ENCODE results near the gene KLK1. TPM values are rescaled to one million over a fixed set of nuclear protein-coding genes. Genes with fewer than 3 reads are reported as not detected.
"Not testable (repeated sequence)": the region's sequence is repeated elsewhere in the genome, so short reads cannot be mapped to it uniquely, and the experiment has no call there.

The KLK1 gene
- total RNA-seq, 4 donors from 2014 or later = 1.0 to 1.4 (median 1.3) TPM; not detected in 1

DNA sequence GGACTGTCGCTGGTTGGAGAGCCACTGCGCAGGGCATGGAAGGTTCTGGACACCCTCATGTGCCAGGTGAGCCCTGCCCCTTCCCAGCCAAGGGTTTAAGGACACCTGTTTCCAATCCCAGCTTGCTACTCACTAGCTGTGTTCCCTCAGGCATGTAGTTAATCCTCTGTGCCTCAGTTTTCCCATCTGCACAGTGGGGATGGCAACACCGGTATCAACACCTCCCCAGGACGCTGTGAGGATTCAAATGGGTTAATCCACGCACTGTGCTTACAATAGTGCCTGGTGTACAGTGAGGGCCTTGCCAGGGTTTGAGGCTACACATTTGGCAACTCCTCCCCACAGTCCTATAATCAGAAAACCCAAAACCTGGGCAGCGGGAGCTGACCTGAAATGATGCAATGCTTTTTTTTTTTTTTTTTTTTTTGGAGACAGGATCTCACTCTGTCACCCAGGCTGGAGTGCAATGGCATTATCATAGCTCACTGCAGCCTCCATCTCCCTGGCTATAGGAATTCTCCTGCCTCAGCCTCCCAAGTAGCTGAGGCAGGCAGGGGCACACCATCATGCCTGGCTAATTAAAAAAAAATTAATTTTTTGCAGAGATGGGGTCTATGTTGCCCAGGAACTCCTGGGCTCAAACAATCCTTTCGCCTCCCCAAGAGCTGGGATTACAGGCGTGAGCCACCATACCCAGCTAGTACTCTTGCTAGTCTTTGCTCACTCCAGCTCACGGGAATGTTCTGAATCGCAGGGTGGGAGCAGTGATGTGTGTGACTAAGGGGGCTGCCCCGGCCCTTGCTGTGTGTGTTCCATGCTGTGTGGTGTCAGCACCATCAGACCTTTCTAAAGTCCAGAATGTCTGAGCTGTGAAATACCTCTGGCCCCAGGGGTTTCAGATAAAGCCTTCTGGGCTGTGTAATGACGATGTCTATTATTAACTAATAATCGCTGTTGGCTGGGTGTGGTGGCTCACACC is 31.0 kb downstream of the KLK1 start:
- DNase-seq (ENCODE audit: low spot score) (no peak), ATAC-seq (ENCODE audit: low FRiP score) (no peak)
- TF ChIP-seq, protein P1, sequence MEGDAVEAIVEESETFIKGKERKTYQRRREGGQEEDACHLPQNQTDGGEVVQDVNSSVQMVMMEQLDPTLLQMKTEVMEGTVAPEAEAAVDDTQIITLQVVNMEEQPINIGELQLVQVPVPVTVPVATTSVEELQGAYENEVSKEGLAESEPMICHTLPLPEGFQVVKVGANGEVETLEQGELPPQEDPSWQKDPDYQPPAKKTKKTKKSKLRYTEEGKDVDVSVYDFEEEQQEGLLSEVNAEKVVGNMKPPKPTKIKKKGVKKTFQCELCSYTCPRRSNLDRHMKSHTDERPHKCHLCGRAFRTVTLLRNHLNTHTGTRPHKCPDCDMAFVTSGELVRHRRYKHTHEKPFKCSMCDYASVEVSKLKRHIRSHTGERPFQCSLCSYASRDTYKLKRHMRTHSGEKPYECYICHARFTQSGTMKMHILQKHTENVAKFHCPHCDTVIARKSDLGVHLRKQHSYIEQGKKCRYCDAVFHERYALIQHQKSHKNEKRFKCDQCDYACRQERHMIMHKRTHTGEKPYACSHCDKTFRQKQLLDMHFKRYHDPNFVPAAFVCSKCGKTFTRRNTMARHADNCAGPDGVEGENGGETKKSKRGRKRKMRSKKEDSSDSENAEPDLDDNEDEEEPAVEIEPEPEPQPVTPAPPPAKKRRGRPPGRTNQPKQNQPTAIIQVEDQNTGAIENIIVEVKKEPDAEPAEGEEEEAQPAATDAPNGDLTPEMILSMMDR (IDR thresholded peaks at IDR 0.05) = no peak

DNA sequence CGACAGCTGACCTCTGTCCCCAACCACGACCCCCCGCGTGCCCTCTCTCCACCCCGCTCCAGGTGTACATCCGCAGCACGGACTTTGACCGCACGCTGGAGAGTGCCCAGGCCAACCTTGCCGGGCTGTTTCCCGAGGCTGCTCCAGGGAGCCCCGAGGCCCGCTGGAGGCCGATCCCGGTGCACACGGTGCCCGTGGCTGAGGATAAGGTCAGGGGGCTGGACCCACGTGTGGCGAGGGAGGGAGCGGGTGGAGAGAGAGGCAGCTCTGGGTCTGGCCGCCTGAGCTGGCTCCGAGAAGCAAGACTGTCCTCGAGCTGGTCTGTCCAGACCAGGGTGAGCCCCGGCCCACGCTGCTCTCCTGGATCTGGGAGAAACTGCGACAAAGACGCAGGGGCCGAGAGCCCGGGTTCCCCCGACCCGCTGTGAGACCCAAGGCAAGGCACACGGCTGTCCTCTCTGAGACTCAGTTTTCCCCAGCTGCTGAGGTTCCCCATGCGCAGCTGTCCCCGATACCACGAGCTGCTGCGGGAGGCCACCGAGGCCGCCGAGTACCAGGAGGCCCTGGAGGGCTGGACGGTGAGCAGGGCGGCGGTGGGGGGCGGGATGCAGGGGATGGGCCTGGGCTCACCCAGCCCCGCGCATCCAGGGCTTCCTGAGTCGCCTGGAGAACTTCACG is 31.9 kb downstream of the KLK1 start:
- DNase-seq (ENCODE audit: low spot score) (no peak), ATAC-seq (ENCODE audit: low FRiP score) (no peak)
- TF ChIP-seq, protein P1 (IDR thresholded peaks at IDR 0.05) = no peak

DNA sequence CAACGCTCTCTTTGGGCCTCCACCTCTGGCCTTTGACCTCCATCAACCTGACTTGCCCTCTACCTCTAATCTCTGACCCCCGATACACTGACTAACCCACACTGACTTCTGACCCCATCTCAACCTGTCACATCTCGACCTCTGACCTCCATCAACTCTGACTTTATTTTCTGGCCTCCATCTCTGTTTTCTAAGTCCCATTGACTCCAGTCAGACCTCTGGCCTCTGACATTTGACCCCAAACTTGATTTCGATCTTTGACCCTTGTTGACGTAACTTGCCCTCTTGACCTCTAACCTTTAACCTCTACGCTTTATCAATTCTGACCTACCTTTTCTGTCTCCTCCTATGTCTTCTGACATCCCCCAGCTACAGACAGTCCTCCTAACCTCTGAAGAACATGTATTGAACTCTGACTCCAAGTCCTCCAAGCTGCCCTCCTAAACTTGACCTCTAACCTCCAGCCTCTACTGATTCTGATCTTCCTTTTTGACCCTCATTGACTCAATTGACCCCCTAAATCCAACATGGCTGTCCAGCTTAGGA is 32.6 kb downstream of the KLK1 start:
- ATAC-seq (ENCODE audit: low FRiP score) = no peak
- DNase-seq (ENCODE audit: low spot score) = no peak
- TF ChIP-seq, protein P1 (IDR thresholded peaks at IDR 0.05) = no peak

DNA sequence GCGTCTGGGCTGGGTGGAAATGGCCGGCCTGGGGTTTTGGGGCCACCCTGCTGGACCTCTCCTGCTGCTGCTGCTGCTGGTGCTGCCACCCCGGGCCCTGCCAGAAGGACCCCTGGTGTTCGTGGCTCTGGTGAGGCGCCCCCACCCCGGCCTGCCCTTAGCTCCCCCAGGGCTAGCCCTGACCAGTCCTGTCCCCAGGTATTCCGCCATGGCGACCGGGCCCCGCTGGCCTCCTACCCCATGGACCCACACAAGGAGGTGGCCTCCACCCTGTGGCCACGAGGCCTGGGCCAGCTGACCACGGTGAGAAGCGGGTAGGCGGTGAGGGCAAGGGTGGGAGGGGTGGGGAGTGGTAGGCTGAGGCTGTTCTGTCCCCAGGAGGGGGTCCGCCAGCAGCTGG is 33.2 kb downstream of the KLK1 start, which contains the start of gene ACP4:
Gene ACP4, plus strand, starts transcription at position 20 of the 400 bp plus-strand sequence. Its CDS starts 0 bp downstream, at position 20.
- ATAC-seq (ENCODE audit: low FRiP score) = no peak
- no peak for DNase-seq (ENCODE audit: low spot score)
- TF ChIP-seq, protein P1 (IDR thresholded peaks at IDR 0.05) = no peak

DNA sequence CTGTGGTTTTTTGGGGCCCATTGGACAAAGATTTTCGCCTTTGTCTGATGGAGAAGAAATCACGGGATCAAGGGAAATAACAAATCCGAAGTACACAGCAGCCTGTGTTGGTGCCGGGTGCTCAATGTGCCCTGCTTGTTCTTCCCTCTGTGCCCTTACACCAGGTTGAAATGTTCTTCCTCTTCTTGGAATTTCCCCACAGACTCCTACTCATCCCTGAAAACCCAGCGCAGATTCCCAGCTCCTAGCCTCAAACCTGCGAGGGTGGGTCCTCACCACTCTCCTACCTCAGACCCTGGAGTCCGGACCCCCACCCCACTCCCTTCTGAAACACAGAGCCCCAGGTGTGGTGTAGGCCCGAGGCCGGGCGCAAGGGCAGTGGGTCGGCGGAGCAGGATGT is 38.3 kb downstream of the KLK1 start:
- ATAC-seq (ENCODE audit: low FRiP score) (no peak), DNase-seq (ENCODE audit: low spot score) (no peak)
- TF ChIP-seq, protein P1 (IDR thresholded peaks at IDR 0.05) = no peak

DNA sequence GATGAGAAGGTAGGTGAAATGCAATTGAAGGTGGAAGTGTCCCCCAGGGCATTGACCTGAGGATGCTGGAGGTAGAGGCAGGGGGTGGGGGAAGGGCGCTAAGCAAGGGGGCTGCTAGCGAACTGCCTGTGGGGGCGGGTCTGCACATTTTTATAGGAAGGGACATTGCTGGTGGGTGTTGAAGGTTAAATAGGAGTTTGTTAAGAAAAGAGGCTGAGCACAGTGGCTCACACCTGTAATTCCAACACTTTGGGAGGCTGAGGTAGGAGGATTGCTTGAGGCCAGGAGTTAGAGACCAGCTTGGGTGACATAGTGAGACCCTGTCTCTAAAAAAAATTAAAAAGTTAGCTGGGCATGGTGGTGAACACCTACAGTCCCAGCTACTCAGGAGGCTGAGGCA is 38.9 kb downstream of the KLK1 start:
- TF ChIP-seq, protein P1 (IDR thresholded peaks at IDR 0.05) = no peak
- DNase-seq (ENCODE audit: low spot score) = no peak
- ATAC-seq (ENCODE audit: low FRiP score) = no peak

DNA sequence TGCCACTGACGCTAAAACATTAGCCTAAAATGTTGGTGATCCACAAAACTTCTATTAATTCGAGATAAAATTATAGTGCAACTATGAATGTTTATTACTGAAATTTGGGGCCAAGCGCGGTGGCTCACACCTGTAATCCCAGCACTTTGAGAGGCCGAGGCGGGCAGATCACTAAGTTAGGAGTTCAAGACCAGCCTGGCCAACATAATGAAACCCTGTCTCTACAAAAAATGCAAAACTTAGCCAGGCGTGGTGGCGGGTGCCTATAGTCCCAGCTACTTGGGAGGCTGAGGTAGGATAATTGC is 39.8 kb downstream of the KLK1 start:
- not testable (repeated sequence) for DNase-seq (ENCODE audit: low spot score); ATAC-seq (ENCODE audit: low FRiP score)

All from omental fat pad (tissue), 4 donors.